Activated CD4-positive, alpha-beta T cell treated with anti-CD3 and anti-CD28 coated beads, Interleukin-10, Interleukin-2, amounts not matched to agents 100 ng/mL and 50 ng/mL, durations not matched to agents 16 hours and 8 hours (primary cell): ENCODE data around the gene MRPS27.
"Not testable (repeated sequence)": the region's sequence is repeated elsewhere in the genome, so short reads cannot be mapped to it uniquely, and the experiment has no call there.

Experiments
- DNase-seq: peaks from one replicate; pipeline ENCODE4 v3.0.0-alpha.2; 2020

MRPS27 gene

DNA sequence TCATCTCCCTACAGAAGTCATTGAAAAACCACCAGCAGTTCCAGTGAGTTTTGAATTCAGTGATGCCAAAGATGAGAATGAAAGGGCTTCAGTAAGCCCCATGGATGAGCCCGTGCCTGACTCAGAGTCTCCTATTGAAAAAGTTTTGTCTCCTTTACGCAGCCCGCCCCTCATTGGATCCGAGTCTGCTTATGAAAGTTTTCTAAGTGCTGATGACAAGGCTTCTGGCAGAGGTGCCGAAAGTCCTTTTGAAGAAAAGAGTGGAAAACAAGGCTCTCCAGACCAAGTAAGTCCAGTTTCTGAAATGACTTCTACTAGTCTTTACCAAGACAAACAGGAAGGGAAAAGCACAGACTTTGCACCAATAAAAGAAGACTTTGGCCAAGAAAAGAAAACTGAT is 122.6 kb downstream of the MRPS27 start:
- DNase-seq, result no peak

DNA sequence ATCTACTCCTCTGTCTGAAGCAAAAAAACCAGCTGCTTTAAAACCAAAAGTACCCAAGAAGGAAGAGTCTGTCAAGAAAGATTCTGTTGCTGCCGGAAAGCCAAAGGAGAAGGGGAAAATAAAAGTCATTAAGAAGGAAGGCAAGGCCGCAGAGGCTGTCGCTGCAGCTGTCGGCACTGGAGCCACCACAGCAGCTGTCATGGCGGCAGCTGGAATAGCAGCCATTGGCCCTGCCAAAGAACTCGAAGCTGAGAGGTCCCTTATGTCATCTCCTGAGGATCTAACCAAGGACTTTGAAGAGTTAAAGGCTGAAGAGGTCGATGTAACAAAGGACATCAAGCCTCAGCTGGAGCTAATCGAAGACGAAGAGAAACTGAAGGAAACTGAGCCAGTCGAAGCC is 124.5 kb downstream of the MRPS27 start:
- DNase-seq, result no peak

DNA sequence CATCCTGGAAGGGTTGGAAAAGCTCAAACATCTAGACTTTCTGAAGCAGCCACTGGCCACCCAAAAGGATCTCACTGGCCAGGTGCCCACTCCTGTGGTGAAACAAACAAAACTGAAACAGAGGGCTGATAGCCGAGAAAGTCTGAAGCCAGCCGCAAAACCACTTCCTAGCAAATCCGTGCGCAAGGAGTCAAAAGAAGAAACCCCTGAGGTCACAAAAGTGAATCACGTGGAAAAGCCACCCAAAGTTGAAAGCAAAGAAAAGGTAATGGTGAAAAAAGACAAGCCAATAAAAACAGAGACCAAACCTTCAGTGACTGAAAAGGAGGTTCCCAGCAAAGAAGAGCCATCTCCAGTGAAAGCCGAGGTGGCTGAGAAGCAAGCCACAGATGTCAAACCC is 125.2 kb downstream of the MRPS27 start:
- peak; percentile 85 for DNase-seq

DNA sequence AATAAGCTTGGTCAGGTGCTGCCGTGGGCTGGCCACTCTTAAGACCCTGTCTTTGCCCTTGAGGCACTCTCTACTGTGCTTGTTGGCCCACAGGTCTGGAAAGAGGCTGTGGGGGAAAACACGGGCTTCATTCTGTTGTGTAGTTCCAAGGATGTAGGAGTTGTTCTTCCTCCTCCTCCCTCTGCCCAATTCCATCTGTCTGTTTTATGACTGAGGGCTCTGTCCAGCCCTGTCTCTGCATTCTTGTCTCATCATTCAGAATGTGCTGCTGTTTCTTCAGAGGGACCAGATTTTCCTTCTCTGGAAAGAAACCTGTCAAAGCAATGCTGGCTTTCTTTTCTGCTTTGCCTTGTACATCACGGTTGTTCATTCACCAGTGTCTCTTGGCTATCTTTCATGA is 128.6 kb downstream of the MRPS27 start:
- DNase-seq, result no peak

DNA sequence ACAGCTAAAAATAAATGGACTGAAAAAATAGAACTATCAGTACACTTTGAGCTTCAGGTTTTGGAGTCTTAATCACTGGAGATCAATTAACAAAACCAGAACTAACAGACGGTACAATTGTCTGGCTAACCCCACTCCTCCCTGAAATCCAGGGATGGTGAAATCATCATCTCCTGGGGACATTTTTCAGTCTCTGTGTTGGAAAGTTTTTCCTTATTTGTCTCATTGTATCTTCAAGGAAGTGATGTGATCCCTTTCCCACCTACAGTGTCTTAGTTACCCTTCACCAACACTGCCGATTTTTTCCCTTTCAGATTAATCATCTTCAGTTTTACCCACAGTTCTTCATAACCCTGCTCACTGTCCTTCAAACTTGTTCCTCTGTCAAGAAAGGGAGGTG is 130.9 kb downstream of the MRPS27 start:
- DNase-seq, result no peak

DNA sequence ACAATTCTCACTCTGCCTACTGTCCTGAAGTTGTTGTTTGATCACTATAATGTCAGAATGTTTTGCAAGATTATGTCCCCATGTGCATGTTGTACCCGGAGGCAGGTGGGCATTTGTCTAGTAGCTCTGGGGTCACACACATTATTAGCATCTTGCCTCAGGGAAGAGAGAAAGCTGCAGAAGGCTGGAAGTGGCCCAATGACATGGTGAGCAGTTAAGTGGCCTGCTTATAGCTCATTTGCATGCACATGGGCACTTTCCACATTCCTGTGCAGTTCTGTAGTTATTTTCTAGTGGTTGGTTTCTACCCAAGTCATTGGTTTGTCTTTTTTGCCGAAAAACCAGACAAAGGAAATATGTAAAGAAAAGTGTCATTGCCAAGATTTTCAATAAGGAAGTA is 131.9 kb downstream of the MRPS27 start:
- no peak for DNase-seq

DNA sequence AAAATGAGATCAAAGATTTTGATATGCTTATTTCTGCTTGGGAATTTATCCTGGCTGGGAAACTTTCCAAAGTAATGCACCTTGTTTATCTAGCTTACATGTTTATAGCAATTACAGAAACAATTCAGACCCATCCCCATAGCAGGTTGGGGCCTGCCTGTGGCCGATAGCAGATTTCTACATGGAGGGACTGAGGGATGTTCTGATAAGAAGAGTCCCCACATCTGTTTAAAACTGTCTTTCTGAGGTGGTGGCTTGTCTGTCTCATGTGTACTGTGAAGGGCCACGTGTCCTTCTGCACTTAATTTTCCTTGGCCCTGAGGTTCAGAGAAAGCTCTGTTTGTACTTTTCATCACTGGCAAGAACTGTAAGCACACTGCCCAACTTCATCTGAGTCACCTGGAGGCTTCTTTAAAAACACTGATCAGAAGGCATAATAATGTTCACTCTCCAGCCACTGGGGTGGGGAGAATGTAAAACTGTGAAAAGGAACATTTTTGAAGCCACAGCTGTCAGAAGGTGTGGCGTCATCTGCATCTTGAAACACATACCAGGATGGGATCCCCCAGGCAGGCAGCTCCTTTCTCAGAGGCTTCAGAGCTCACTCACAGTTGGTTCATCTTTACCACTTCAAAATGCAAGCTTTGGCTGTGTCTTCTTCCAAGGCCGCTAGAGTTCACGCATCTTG is 132.5 kb downstream of the MRPS27 start:
- DNase-seq, result no peak

DNA sequence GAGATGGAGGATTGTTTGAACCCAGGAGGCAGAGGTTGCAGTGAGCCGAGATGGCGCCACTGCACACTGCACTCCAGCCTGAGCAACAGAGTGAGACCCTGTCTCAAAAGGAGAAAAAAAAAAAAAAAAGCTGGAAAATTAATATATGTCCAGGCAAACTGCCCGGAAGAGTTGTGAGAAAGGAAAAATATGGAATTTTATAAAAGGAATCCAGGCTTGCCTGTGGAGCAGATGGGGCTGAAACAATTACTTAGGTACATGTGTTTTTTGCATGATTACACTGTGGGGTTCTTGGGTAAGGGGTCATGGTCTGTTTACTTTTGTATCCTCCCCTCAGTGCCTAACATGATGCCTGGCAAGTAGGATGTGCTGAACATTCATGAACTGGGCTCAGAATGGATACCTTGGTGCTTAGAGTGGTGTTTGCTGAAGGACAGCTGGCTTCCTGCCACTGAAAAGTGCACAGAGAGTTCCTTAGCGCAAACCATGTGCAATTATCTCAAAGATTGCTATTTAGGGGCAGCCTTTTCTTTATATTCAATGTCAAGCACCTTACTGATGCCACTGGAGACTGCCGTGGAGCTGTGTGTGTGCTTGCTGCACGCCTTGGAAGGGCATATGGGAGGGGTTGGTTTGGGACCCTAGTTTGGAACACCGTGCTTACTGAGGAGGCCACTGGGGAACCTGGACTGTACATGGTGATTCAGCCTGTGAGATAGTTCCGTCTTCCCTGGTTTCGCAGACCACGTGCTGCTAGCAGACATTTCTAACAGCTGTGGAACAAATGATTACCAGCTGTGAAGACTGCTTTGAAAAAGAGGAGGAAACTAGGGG is 134.3 kb downstream of the MRPS27 start:
- DNase-seq, result no peak

DNA sequence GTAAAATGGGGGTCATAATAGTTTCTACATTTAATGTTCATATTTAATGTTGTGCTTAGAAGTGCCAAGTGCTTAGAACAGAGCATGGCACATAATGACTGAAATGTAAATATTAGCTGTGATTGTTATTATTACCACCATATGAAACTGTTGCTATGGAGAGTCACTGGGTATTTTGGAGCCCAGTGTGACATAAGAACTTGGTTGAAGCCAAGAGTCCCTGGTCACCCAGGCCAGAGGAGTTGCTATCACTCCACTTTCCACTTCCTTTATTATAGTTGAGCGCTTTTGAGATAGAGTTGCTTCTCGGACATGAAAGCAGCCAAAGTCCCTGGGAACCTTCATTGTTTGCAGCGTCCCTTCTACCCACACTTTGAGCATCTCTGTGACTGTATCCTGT is 135.6 kb downstream of the MRPS27 start:
- no peak for DNase-seq

DNA sequence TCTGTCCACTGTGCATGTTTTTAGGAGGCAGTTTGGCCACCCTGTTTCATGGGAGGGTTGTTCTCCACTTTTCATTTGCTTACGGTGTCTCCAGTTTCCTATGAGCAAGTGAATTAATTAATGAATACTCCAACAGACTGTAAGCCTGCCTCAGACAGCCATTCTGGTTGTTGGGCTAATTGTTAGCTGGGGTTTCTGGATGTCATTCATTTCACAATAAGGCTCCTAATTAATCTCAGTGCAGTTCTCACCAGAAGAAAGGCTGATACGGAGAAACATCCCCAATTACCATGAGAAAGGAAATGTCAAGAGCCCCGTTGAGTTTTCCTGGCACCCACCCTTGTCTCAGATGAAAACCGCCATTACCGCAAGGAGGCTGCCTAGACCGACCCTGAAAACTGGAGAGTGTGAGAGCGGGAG is 136.9 kb downstream of the MRPS27 start:
- DNase-seq, result no peak

DNA sequence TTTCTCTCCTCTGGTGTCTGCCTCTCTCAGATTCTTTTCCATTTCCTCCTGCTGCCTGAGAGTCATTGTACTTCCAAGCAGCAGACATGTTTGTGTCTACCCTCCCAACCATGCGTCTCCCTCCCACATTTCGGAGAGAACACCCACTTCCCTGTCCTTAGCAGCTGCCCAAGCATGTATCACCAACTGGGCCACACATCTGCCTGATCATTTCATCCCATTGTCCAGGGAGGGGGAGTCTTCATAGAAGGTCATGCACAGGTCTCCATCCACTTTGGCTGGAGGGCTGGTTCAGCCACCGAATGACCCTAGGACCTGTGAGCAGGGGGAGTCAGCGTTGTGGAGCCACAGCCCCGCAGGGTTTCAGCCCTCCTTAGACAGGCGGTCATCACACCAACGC is 137.4 kb downstream of the MRPS27 start:
- no peak for DNase-seq

DNA sequence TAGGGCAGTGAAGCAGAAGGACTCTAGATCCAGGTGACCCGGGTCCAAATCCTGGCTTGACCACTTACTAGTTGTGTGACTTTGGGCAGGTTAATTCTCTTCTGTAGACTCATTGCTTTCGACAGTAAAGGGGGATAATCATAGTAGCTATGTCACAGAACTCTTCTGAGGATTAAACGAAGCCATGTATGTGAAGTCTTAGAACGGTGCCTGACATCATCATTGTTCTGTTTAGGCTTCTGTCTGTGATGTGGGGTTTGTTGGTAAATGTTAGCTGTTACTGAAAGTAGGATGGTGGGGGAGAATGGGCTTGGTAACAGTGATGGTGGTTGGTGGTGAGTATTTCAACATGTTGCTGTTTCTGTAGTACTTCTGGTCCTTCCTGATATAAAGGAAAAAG is 139.1 kb downstream of the MRPS27 start:
- DNase-seq, result no peak

DNA sequence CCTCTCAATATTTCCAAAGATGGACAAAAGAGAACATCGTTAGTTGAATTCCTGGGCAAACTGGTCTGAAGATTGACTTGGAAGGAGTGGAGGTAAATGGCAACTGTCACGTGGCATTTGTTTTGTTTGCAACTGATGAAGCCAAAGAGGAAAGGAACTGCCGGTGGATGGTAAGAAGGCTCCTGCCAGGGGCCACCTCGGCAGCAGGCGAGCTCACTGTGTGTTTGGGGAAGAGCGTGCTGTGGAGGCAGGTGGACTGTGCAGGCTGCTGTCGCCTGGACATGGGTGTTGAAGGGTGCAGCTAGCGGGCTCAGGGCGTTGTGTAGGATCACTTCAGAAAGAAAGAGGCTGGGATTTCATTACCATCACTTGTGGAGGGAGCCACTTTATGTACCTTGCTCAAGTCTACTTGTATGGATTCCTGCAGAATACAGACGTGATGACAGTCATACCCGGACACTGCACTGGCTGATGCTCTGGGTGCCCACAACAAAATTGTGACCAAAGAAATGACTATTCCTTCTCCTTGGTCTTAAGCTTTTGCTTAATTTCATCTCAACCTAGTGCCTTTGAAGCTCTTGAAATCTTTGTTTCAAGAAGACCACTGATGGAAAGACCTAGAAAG is 140.1 kb downstream of the MRPS27 start:
- no peak for DNase-seq

DNA sequence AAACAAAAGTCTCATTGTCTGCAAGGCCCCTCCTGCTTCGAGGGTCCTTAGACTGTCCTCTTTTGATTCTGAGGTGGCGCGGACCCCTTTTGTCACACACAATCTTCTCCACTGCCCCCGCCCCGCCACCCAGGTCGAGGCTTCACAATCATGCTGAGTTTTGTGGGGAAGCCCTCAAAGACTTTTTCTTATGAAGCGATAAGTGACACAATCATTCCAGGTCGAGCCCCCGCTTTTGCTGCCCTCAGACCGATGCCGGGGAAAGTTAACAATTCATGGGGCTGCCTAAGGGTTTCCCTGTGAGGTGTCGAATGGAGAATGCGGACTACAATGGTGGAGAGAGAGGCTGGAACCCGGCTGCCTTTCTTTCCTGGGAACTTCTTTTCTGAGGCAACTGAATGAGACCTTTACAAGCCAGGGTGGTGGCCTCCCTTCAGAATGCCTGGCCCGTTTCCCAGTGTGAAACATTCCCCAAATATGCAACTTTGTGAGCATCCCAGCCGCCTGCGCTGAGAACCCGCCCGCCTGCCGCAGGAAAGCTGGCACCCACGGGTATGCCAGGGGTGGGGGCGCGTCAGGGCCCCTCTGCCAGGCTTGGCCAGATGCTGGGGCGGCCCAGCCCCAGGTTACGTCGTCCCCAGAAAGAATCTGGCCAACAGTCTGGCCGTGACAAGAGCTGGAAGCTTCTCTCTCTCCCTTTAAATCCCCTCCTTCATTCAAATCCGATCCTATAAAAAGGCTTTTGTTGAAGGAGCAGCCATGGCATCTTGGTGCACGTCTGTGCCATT is 140.8 kb downstream of the MRPS27 start:
- no peak for DNase-seq

DNA sequence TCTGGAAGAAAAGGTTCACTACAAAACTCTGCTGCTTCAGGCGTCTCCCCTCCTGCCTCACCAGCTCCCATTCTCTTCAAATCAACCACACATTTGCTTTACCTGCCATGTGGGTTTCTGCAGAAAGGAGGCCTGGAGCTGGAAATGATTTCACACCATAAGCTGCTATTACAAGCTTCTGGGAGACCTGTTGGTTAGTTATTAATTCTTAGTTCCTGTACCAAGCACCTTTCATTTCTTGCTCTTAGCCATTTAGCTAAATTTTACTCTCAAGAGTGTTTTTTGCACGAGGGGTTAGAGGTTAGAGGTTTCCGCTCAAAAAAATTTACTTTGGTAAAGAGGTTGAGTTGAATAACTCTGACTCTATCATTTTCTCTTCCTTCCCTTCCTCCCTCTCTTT is 142.5 kb downstream of the MRPS27 start:
- DNase-seq, result no peak

DNA sequence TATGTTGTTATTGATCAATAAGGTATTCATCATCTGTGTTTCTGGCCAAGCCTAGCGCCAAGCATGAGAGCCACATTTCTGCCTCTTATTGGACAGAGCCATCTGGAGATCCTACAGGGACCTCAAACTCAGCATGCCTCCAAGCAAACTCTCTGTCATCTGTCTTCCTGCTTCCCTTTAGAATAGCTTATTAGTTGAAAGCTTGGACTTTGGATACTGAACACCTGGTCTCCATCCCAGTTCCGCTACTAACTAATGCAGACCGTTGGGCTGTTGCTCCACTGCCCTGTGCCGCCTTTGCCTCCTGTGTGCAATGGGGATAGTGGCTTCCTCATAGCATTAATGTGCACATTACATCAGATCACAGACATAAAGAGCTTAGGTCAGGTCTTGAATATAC is 147.3 kb downstream of the MRPS27 start:
- DNase-seq, result no peak

DNA sequence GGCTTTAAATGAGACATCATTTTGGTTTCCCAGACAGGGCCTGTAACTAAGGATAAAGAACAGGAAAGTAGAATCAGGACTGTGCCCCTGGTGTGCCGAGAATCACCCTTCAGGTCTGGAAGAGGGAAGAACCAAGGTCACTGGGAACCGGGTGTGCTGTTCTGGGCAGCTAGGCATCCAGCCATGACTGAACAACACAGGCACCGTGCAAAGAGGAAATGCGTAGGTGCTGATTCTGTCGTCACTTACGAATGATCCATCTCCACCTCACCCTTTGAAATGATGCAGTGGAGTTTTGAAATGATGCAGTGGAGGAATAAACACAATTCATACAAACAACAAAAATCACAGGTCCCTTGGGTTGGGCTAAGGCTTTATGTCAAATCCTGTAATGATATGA is 148.4 kb downstream of the MRPS27 start:
- peak; percentile 30 for DNase-seq

DNA sequence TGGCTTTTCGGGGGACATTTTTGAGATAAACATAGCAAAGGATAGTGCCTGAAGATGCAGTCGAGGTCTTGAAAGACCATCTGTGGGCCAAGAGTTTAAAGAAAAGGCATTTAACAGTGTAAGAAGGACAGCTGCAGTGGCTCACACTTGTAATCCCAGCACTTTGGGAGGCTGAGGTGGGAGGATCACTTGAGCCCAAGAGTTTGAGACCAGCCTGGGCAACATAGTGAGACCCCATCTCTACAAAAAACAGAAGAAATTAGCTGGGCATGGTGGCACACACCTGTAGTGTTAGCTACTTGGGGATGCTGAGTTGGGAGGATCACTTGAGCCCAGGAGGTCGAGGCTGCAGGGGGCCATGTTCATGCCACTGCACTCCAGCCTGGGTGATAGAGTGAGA is 148.9 kb downstream of the MRPS27 start:
- not testable (repeated sequence) for DNase-seq

DNA sequence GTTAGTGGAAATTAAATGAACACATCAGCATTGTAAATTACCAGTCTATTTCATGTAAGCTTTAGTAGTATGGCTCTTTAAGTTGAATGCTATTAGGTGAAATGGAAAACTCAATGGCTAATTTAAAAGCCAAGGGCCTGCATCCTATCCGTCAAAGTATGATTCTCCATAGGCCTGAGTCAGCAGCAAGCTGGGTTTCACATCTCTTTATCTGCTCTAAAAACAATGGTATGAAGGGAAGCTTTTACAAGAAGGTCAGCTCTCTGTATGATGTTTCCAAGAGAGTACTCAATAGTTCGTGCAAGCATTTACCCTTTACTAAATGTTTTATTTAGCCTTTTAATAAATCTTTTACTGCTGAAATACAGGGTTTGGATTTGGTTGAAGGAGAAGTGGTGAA is 149.9 kb downstream of the MRPS27 start:
- DNase-seq, result no peak
